GM06990 (cell line): ENCODE results near the gene TSPO2.

Source experiments
- DNase-seq: peaks from one replicate; pipeline ENCODE4 v3.0.0-alpha.2; 2011; ENCODE audit not compliant: insufficient read length; ENCODE audit errors: extremely low read depth
- H3K27me3 ChIP-seq: replicated peaks from 2 replicates; pipeline ENCODE4 v1.6.0; 2011; ENCODE audit warnings: low read length; ENCODE audit not compliant: control insufficient read depth, insufficient read depth
- H3K36me3 ChIP-seq: 2 replicates; pipeline ENCODE4 v1.5.1; 2011; ENCODE audit warnings: low read length; ENCODE audit not compliant: control insufficient read depth, insufficient read depth
- H3K4me3 ChIP-seq: replicated peaks from 2 replicates; pipeline ENCODE4 v1.5.1; 2011; ENCODE audit warnings: low read depth, mild to moderate bottlenecking, control low read depth, low read length
- CTCF ChIP-seq: IDR thresholded peaks from 2 replicates; pipeline ENCODE4 v1.5.1; 2011; ENCODE audit warnings: low read length, control low read depth, mild to moderate bottlenecking, inconsistent platforms; ENCODE audit not compliant: insufficient read depth, poor library complexity, severe bottlenecking

Gene TSPO2

GRCh38 chr6:41073968-41074691, 31.9 kb downstream of the TSPO2 start:
- H3K36me3 ChIP-seq, result peaks cover 3% of the 10 kb centered on the region; the same call in 1 of the 2 replicates
- no peak for TF ChIP-seq CTCF
- no peaks in the 10 kb centered on the region for H3K27me3 ChIP-seq
- peak overlapping the region; percentile 100 for H3K4me3 ChIP-seq
- no peak for DNase-seq

GRCh38 chr6:41074692-41075436, 32.6 kb downstream of the TSPO2 start:
- Histone ChIP-seq H3K36me3 (peaks cover 3% of the 10 kb centered on the region; the same call in 1 of the 2 replicates), H3K27me3 (no peaks in the 10 kb centered on the region), H3K4me3 (peak overlapping the region; percentile 100)
- no peak for TF ChIP-seq CTCF
- no peak for DNase-seq

GRCh38 chr6:41075651-41076626, 33.7 kb downstream of the TSPO2 start:
- TF ChIP-seq CTCF, result no peak
- no peak for DNase-seq
- Histone ChIP-seq H3K27me3 (no peaks in the 10 kb centered on the region), H3K36me3 (peaks cover 5% of the 10 kb centered on the region), H3K4me3 (no peak overlapping the region)

- DNase-seq, result no peak
- no peak overlapping the region for H3K4me3 ChIP-seq
- no peak for TF ChIP-seq CTCF
- H3K27me3 ChIP-seq, result no peaks in the 10 kb centered on the region
- H3K36me3 ChIP-seq, result peaks cover 5% of the 10 kb centered on the region
These were observed 35.3 kb downstream of the TSPO2 start for GRCh38 chr6:41077536-41077935.

- peaks cover 5% of the 10 kb centered on the region for H3K36me3 ChIP-seq
- no peak for DNase-seq
- TF ChIP-seq CTCF, result no peak
These were observed 35.8 kb downstream of the TSPO2 start for GRCh38 chr6:41078101-41078500.

More at GRCh38 chr6:41078101-41078500, 35.8 kb downstream of the TSPO2 start:
- Histone ChIP-seq H3K27me3 (no peaks in the 10 kb centered on the region), H3K4me3 (no peak overlapping the region)
